K562 (cell line): ENCODE results near the gene NUDT14. TPM values are rescaled to one million over a fixed set of nuclear protein-coding genes. Genes with fewer than 3 reads are reported as not detected.

Source experiments
- ATAC-seq: fragments of 200-7000 bp; cut with Tn5 transposase; 3 replicates; pipeline ENCODE4 v1.9.1; 2020; ENCODE audit warnings: moderate library complexity
- BruUV-seq: library from RNA; stranded (reverse); fragments of 400-500 nt; replicated peaks from 2 replicates; lab custom pipeline; 2021; lab: Mats Ljungman, UMichigan
- CTCF ChIA-PET: fragments of 300-600 bp; formaldehyde crosslinking; extraction: SDS; loops from one replicate; lab custom pipeline; 2021; ENCODE audit warnings: low intra/inter-chr PET ratio; lab: Yijun Ruan, JAX
- POLR2A ChIA-PET: fragments of 300-600, 350-650 bp; sonication (Branson Sonifier 250); formaldehyde crosslinking; extraction: SDS; loops from one replicate; lab custom pipeline; 2021; ENCODE audit warnings: antibody characterized with exemption, inconsistent platforms; lab: Yijun Ruan, JAX
- DNase-seq, 4 experiments: peaks; one replicate each; pipeline versions ENCODE4 v3.0.0 to v3.0.0-alpha.2; 2011 to 2018; ENCODE audit warnings: low spot score in 3 of 4, mixed read lengths in 3 of 4; ENCODE audit errors: extremely low read depth in 1 of 4
- FAIRE-seq: peaks from 2 replicates; lab custom pipeline; 2011; peaks lifted over from hg19 to GRCh38; lab: Jason Lieb, UNC
- H2AFZ ChIP-seq: 2 replicates; pipeline ENCODE4 v1.6.0; 2011; ENCODE audit warnings: low read depth, low read length, control low read depth, inconsistent platforms
- H3K27ac ChIP-seq: fragments of 200-600 bp; 3 replicates; pipeline ENCODE4 v1.8.0; 2011; ENCODE audit warnings: low read depth, mild to moderate bottlenecking, control low read depth, inconsistent platforms, low read length, moderate library complexity, mixed read lengths; ENCODE audit errors: extremely low read depth
- H3K27me3 ChIP-seq, 2 experiments: fragments of 300-600 bp in 1 of 2; 2 replicates in 1 of 2; 3 replicates in 1 of 2; pipeline versions ENCODE4 v1.6.0 to v1.8.0; 2011; ENCODE audit warnings: inconsistent platforms in 2 of 2, low read length in 2 of 2, mild to moderate bottlenecking in 1 of 2, mixed read lengths in 1 of 2, moderate library complexity in 1 of 2; ENCODE audit not compliant: control insufficient read depth in 2 of 2, insufficient read depth in 2 of 2
- H3K36me3 ChIP-seq: fragments of 300-600 bp; 3 replicates; pipeline ENCODE4 v1.8.0; 2011; ENCODE audit warnings: mild to moderate bottlenecking, low read length, inconsistent platforms; ENCODE audit not compliant: control insufficient read depth, insufficient read depth
- H3K4me1 ChIP-seq, 2 experiments: fragments of 200-600 bp in 1 of 2; replicated peaks in 1 of 2; 2 replicates in 1 of 2; 3 replicates in 1 of 2; pipeline versions ENCODE4 v1.5.1 to v1.8.0; 2011; ENCODE audit warnings: inconsistent platforms in 2 of 2, low read length in 2 of 2, mild to moderate bottlenecking in 1 of 2, mixed read lengths in 1 of 2, moderate library complexity in 1 of 2; ENCODE audit not compliant: control insufficient read depth in 2 of 2, insufficient read depth in 2 of 2
- H3K4me2 ChIP-seq: 2 replicates; pipeline ENCODE4 v1.6.1; 2011; ENCODE audit warnings: low read length, control low read depth, inconsistent platforms, mixed read lengths; ENCODE audit not compliant: insufficient read depth
- H3K4me3 ChIP-seq: fragments of 200-600 bp; sonication (generic), shearing (Covaris generic); 2 replicates; pipeline ENCODE4 v1.5.1; 2016; ENCODE audit warnings: control low read depth, inconsistent platforms
- H3K79me2 ChIP-seq: fragments of 200-600 bp; 3 replicates; pipeline ENCODE4 v1.8.0; 2011; ENCODE audit warnings: low read length, inconsistent platforms; ENCODE audit not compliant: control insufficient read depth, insufficient read depth
- H3K9ac ChIP-seq, 2 experiments: 2 replicates each; pipeline versions ENCODE4 v1.6.0 to v1.6.1; 2011; ENCODE audit warnings: low read depth in 2 of 2, low read length in 2 of 2, control low read depth in 1 of 2, inconsistent platforms in 1 of 2, mild to moderate bottlenecking in 1 of 2, mixed read lengths in 1 of 2; ENCODE audit not compliant: insufficient read depth in 1 of 2
- H3K9me1 ChIP-seq: one replicate; pipeline ENCODE4 v1.6.0; 2011; ENCODE audit warnings: inconsistent platforms, mild to moderate bottlenecking, low read length, moderate library complexity; ENCODE audit not compliant: control insufficient read depth, insufficient read depth
- H3K9me3 ChIP-seq: replicated peaks from 2 replicates; pipeline ENCODE4 v1.5.1; 2011; ENCODE audit warnings: low read depth, low read length, inconsistent platforms; ENCODE audit not compliant: control insufficient read depth, insufficient read depth
- H4K20me1 ChIP-seq: replicated peaks from 2 replicates; pipeline ENCODE4 v1.6.1; 2011; ENCODE audit warnings: low read length, inconsistent platforms, mixed read lengths; ENCODE audit not compliant: control insufficient read depth, insufficient read depth
- COPS2 ChIP-seq: fragments of 450-650 bp; conservative IDR thresholded peaks from 2 replicates; pipeline ENCODE4 v1.6.1; 2016; ENCODE audit warnings: mild to moderate bottlenecking, moderate library complexity
- KLF6 ChIP-seq: fragments of 250-450 bp; sonication (Bioruptor Pico); IDR thresholded peaks from 2 replicates; pipeline ENCODE4 v1.4.0; 2020; ENCODE audit warnings: mild to moderate bottlenecking, moderate library complexity, borderline replicate concordance
- TCF7L2 ChIP-seq: fragments of 150-350 bp; IDR thresholded peaks from 2 replicates; pipeline ENCODE4 v1.6.1; 2016; ENCODE audit warnings: low read depth, mild to moderate bottlenecking, low read length, moderate library complexity
- ZNF780A ChIP-seq: fragments of 250-450 bp; sonication (Bioruptor Pico); IDR thresholded peaks from 2 replicates; pipeline ENCODE4 v1.5.0; 2021; ENCODE audit warnings: mild to moderate bottlenecking
- WGBS: fragments of 100-300 bp; shearing (Covaris generic); methylation state at CpG from one replicate; pipeline ENCODE4 v1.1.6; 2016; ENCODE audit warnings: low coverage, mixed read lengths; ENCODE audit not compliant: insufficient coverage; ENCODE audit errors: missing lambda C conversion rate; 5-methylcytosine and 5-hydroxymethylcytosine counted together
- in situ Hi-C: fragments of 300-500 bp; cut with MboI; formaldehyde crosslinking; loops from 4 replicates; pipeline ENCODE4 v1.15.0; 2018; ENCODE audit warnings: inconsistent platforms, mixed read lengths
- intact Hi-C: fragments of 100-400 bp; cut with micrococcal nuclease; formaldehyde crosslinking; loops from 2 replicates; pipeline ENCODE4 v1.14.2; 2022
- polyA plus RNA-seq, 8 experiments: library from polyadenylated mRNA; depleted of rRNA in 4 of 8; stranded (reverse) in 5 of 8; unstranded in 3 of 8; fragments of >200 nt; fragmentation: Nextera tagmentation in 2 of 8; fragmentation: Illumina TruSeq in 1 of 8; extraction: Ambion mirVana in 2 of 8; extraction: Trizol in 1 of 8; gene quantifications; 2 replicates each; pipeline versions ENCODE4 v1.2.1 to v1.2.3, GENCODE V29; 2011 to 2014; ENCODE audit warnings: inconsistent platforms in 1 of 8, missing spikeins in 1 of 8
- total RNA-seq, 7 experiments: library from RNA; depleted of rRNA in 6 of 7; stranded (reverse); fragments of >200 nt in 6 of 7; fragmentation: Illumina TruSeq in 2 of 7; extraction: Trizol in 2 of 7; gene quantifications; 2 replicates each; pipeline versions ENCODE4 v1.2.1 to v1.2.3, GENCODE V29; 2011 to 2021; ENCODE audit warnings: low replicate concordance in 1 of 7
- TF ChIP-seq, protein P1 (sequence below): fragments of 250-450 bp; sonication (Bioruptor Pico); IDR thresholded peaks from 2 replicates; pipeline ENCODE4 v1.8.0; 2022; ENCODE audit warnings: moderate library complexity, mild to moderate bottlenecking, inconsistent platforms
- TF ChIP-seq, protein P2 (sequence below): sonication (generic); formaldehyde crosslinking; IDR thresholded peaks from 2 replicates; pipeline ENCODE4 v1.8.1; 2022; ENCODE audit warnings: missing genetic modification reagents
- TF ChIP-seq, protein P3 (sequence below), 3 experiments: fragments of 200-800 bp in 1 of 3; sonication (Bioruptor generic) in 1 of 3; sonication (generic) in 1 of 3; formaldehyde crosslinking in 1 of 3; IDR thresholded peaks; 2 replicates each; pipeline versions ENCODE4 v1.6.1 to v1.8.0; 2016 to 2022; ENCODE audit warnings: mild to moderate bottlenecking in 2 of 3, missing compliant biosample characterization in 2 of 3, missing genetic modification characterization in 2 of 3, missing genetic modification reagents in 1 of 3

NUDT14 gene
- total and polyA plus RNA-seq, 9 of the 15 experiments (the other 6 are each of a cell fraction or from before 2014, with no cell fraction given), result 0.14 to 16.3 (median 8.2) TPM

DNA sequence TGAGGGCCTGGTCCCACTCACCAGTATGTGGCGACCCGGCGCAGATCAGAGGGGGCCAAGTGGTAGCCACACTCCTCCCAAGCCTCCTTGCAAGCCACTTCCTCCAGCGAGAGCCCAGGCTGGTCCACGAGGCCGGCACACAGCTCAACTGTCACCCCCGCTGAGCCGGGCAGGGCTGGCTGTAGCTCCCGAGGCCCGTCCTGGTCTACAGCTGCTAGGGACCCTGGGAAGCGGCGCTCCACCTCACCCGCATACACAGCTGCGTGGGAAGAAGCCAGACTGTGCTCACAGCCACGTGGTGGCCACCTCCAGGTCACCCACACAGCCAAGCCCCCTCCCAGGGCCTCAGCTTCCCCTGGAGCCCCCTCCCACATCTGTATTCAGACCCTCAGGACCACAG, 4.6 kb downstream of the NUDT14 start:
- FAIRE-seq (no peak), DNase-seq (no peak), ATAC-seq (no peak)
- no peaks in the 10 kb centered on the region for H3K9me1 ChIP-seq
- no peak overlapping the region for H2AFZ ChIP-seq
- in situ Hi-C loops (no loop called here), intact Hi-C loops (no loop called here)
- H3K9me3 ChIP-seq, result no peaks in the 10 kb centered on the region
- H4K20me1 ChIP-seq, result no peaks in the 10 kb centered on the region; the same call in 1 of the 2 replicates
- peak overlapping the region in 1 of 2 experiments; percentile 4; a peak in 1 of 4 replicates for H3K9ac ChIP-seq
- no peak for TF ChIP-seq TCF7L2
- no peak for TF ChIP-seq KLF6 (CRISPR knock-in tag)
- H3K4me2 ChIP-seq, result no peak overlapping the region
- peaks cover 3 to 73% of the 10 kb centered on the region in 2 experiments; a peak in 4 of 5 replicates for H3K4me1 ChIP-seq
- ChIA-PET POLR2A (interaction anchor here (0.6 kb wide), 2 partner anchors 37 to 234 kb away, joined by 3 read pairs; no protein-coding TSS in a partner anchor), CTCF (no interaction called here)
- no peaks in the 10 kb centered on the region for H3K36me3 ChIP-seq
- no peaks in the 10 kb centered on the region for H3K79me2 ChIP-seq
- WGBS, result 50% methylated on average over 14 of the region's 15 CpGs
- no peak overlapping the region for H3K4me3 ChIP-seq
- no peak overlapping the region for H3K27ac ChIP-seq
- BruUV-seq, result no TSS peak
- H3K27me3 ChIP-seq, result no peaks in the 10 kb centered on the region

DNA sequence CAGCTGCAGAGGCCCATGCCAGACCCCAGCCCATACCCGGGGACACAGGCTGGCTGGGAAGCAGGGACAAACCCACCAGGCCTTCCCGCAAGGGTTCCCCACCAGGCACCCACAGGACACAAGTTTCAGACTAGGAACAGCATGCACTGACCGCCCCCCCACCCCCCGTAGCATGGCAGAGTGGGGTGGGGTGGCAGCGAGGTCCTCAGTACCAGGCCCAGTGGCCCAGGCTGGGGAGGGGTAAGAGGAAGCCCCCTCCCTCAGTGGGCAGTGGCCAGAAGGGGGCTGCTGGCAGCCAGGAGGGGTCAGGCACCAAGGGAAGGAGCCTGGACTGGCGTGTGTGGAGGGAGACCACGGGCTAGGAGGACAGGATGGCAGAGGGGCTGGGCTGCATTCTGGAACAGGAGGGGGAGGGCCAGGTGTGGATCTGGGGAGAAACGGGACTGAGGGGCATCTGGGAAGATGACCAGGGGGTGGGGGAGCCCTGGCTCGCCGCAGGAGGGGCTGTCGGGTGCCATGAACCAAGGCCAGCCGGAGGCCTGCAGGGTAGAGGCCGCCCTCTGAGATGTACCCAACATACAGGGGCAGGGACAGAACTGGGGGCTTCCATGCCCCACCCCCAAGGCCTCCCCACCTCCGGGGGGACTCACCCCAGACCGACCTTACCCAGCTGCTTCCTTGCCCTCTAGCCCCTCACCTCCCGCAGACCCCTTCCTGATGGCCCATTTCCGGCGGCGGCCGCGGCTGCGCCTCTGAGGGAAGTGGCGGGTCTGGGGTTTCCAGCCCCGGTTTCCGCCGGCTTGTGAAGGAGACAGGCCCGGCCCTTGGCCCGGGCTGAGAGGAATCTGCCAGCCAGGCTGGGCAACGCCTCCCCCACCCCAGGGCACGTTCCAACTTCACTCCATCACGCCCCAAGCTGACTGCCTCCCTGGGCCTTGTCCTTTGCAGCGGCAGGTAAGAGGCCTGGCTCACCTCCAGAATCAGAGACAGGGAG, 6.9 kb downstream of the NUDT14 start:
- H3K4me2 ChIP-seq, result no peak overlapping the region
- ATAC-seq, result no peak
- FAIRE-seq, result no peak
- H3K4me1 ChIP-seq, result peaks cover 2 to 78% of the 10 kb centered on the region in 2 experiments; a peak in 3 of 5 replicates
- in situ Hi-C loops, result no loop called here
- BruUV-seq, result no TSS peak
- H4K20me1 ChIP-seq, result no peaks in the 10 kb centered on the region; the same call in 1 of the 2 replicates
- H3K79me2 ChIP-seq, result no peaks in the 10 kb centered on the region
- H3K4me3 ChIP-seq, result no peak overlapping the region
- intact Hi-C loops, result no loop called here
- no peaks in the 10 kb centered on the region for H3K9me3 ChIP-seq
- DNase-seq, result no peak
- H3K36me3 ChIP-seq, result no peaks in the 10 kb centered on the region
- no peaks in the 10 kb centered on the region for H3K27me3 ChIP-seq
- H3K27ac ChIP-seq, result no peak overlapping the region
- ChIA-PET POLR2A (no interaction called here), CTCF (no interaction called here)
- no peak overlapping the region; a peak in 1 of 4 replicates for H3K9ac ChIP-seq
- no peaks in the 10 kb centered on the region for H3K9me1 ChIP-seq
- H2AFZ ChIP-seq, result no peak overlapping the region
- WGBS, result 54% methylated on average over 8 of the region's 32 CpGs
- TF ChIP-seq COPS2 (no peak), ZNF780A (CRISPR knock-in tag) (no peak)
- TF ChIP-seq, protein P1, sequence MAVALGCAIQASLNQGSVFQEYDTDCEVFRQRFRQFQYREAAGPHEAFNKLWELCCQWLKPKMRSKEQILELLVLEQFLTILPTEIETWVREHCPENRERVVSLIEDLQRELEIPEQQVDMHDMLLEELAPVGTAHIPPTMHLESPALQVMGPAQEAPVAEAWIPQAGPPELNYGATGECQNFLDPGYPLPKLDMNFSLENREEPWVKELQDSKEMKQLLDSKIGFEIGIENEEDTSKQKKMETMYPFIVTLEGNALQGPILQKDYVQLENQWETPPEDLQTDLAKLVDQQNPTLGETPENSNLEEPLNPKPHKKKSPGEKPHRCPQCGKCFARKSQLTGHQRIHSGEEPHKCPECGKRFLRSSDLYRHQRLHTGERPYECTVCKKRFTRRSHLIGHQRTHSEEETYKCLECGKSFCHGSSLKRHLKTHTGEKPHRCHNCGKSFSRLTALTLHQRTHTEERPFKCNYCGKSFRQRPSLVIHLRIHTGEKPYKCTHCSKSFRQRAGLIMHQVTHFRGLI, result no peak
- TF ChIP-seq, protein P2, sequence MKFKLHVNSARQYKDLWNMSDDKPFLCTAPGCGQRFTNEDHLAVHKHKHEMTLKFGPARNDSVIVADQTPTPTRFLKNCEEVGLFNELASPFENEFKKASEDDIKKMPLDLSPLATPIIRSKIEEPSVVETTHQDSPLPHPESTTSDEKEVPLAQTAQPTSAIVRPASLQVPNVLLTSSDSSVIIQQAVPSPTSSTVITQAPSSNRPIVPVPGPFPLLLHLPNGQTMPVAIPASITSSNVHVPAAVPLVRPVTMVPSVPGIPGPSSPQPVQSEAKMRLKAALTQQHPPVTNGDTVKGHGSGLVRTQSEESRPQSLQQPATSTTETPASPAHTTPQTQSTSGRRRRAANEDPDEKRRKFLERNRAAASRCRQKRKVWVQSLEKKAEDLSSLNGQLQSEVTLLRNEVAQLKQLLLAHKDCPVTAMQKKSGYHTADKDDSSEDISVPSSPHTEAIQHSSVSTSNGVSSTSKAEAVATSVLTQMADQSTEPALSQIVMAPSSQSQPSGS (CRISPR knock-in tag), result no peak
- TF ChIP-seq, protein P3, sequence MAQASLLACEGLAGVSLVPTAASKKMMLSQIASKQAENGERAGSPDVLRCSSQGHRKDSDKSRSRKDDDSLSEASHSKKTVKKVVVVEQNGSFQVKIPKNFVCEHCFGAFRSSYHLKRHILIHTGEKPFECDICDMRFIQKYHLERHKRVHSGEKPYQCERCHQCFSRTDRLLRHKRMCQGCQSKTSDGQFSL (CRISPR knock-in tag; IDR thresholded peaks at IDR 0.05), result peak; percentile 46; the same call in 1 of the 2 replicates
- TF ChIP-seq, protein P3 (tag; IDR thresholded peaks at IDR 0.05), result no peak
- TF ChIP-seq, all 486 proteins: peak for 1
